Adipose tissue (tissue), 3 donors: ENCODE data around the gene RNF121. TPM values are rescaled to one million over a fixed set of nuclear protein-coding genes. Genes with fewer than 3 reads are reported as not detected.
"Not testable (repeated sequence)": the region's sequence is repeated elsewhere in the genome, so short reads cannot be mapped to it uniquely, and the experiment has no call there.

Experiments used
- H3K27ac ChIP-seq: one replicate; pipeline ENCODE4 v1.5.1; 2013; ENCODE audit warnings: low read depth, low read length
- WGBS, 3 donors: extraction: QIAGEN DNeasy Blood & Tissue Kit; methylation state at CpG; one replicate each; pipeline ENCODE4 v1.1.7; 2013; 5-methylcytosine and 5-hydroxymethylcytosine counted together
- polyA plus RNA-seq, 3 donors: library from polyadenylated mRNA; stranded (reverse); fragments of 200-250 nt; gene quantifications; one replicate each; pipeline ENCODE4 v1.2.3, GENCODE V29; 2013
- donor health status: healthy with polysubstance abuse.
- donor health status: Bipolar disorder and iron deficiency.
- donor health status: healthy.

The RNF121 gene
- 10 to 100 TPM in 2 of 3 donors, 1 to 10 TPM in 1; 7.5 to 21.8 (median 18.4) TPM for polyA plus RNA-seq

GRCh38 chr11:71928737-71929443 is at the start of gene RNF121:
Gene RNF121 (plus strand): TSS chr11:71929046. CDS start chr11:71929062, 16 bp downstream.
- H3K27ac ChIP-seq = peak within 1 kb of the TSS; percentile 19
- 0 to 1% (median 0%) methylated on average over 32 of the region's 32 CpGs for WGBS, 3 donors

GRCh38 chr11:71885806-71886205 is 43.0 kb upstream of the RNF121 start:
- 96 to 98% (median 96%) methylated on average over 12 of the region's 12 CpGs for WGBS, 3 donors
- H3K27ac ChIP-seq = not testable (repeated sequence)

GRCh38 chr11:71888335-71889010 is 40.4 kb upstream of the RNF121 start:
- 80 to 97% (median 93%) methylated on average over 14 of the region's 14 CpGs for WGBS, 3 donors
- not testable (repeated sequence) for H3K27ac ChIP-seq

DNA sequence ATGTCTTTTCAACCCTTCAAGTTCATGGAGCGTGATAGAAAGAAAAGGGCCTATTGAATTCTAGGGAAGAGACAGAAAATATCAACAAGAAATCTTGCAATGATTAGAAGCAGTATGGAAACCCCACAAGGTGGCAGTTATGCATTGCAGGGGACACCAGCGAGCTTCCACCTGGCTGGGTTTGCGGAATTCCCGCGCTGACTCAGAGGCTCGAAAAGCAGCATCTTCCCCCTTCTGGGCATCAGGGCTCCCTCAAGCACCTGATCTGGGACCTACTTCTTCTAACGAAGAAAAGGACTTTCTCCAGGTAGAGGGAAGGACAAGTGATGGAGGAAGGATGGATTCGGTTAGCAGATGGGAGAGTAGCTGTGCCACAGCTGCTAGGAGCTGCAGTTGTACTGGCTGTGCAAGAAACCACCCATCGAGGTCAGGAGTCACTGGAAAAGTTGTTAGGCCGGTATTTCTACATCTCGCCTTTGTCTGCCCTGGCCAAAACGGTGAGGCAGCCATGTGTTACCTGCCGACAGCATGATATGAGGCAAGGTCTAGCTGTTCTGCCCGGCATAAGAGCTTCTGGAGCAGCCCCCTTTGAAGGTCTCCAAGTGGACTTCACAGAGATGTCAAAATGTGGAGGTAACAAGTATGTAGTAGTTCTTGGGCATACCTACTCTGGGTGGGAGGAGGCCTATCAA is 39.5 kb upstream of the RNF121 start:
- 74 to 94% (median 90%) methylated on average over 13 to 14 of the region's 14 CpGs for WGBS, 3 donors
- not testable (repeated sequence) for H3K27ac ChIP-seq

DNA sequence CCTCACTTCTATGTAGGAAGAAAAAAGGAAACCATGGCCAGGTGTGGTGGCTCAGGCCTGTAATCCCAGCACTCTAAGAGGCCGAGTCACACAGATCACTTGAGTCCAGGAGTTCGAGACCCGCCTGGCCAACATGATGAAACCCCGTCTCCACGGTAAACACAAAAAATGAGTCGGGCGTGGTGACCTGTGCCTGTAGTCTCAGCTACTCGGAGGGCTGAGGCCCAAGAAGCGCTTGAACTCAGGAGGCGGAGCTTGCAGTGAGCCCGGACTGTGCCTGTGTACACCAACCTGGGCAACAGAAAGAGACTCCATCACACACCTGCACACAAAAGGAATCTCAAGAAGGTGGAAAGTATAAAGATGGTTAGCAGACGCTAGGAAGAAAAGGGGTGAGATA is 32.9 kb upstream of the RNF121 start:
- 86 to 95% (median 89%) methylated on average over 12 of the region's 12 CpGs for WGBS, 3 donors
- H3K27ac ChIP-seq = no peak overlapping the region

DNA sequence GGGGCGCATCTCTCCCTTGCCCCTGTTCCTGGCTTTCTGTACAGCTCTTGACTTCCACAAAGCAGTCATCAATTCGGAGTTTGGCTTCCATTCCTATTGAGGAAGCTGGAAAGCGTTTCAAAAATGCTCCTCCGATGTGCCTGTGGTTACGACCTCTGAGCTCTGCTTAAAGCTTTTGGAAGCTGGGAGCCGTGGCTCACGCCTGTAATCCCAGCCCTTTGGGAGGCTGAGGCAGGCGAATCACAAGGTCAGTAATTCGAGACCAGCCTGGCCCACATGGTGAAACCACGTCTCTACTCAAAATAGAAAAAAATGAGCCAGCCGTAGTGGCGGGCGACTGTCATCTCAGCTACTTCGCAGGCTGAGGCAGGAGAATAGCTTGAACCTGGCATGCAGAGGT is 27.7 kb upstream of the RNF121 start:
- 72 to 85% (median 77%) methylated on average over 14 of the region's 14 CpGs for WGBS, 3 donors

DNA sequence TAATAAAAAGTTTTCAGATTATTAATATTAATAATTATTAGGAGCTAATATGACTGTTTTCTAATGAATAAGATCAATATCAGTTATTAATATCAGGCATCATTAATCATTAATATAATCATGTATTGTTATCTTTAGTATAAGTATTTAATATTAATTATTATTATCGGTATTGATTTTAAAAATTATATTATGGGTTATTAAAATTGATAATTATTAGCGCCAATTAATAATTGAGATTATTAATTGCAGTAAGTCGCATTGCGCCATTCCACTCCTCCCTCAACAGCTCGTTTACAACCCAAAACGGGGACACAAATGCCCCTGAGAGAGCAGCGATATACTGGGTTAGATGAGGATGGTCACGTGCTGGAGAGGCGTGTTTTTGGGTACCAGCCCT is 20.6 kb upstream of the RNF121 start:
- WGBS, 3 donors = 84 to 90% (median 85%) methylated on average over 9 of the region's 9 CpGs
- no peak overlapping the region for H3K27ac ChIP-seq

More for the DNA sequence above, 27.7 kb upstream of the RNF121 start:
- not testable (repeated sequence) for H3K27ac ChIP-seq

DNA sequence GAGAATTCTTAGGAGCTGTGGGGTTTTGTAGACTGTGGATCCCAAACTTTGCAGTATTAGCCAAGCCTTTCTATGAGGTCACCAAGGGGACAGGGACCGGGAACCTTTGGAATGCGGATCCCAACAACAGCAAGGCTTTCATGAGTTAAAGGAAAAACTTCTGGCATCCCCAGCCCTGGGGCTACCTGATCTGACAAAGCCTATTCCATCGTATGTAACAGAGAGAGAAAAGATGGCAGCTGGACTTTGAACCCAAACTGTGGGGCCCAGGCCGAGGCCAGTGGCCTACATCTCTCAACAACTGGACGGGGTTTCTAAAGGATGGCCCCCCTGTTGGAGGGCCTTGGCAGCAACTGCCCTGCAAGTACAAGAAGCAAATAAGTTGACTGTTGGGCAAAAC is 18.1 kb upstream of the RNF121 start:
- not testable (repeated sequence) for H3K27ac ChIP-seq
- 75 to 93% (median 92%) methylated on average over 5 of the region's 5 CpGs for WGBS, 3 donors

- not testable (repeated sequence) for H3K27ac ChIP-seq
- WGBS, 3 donors = 84 to 85% (median 85%) methylated on average over 10 of the region's 10 CpGs
These were observed 17.4 kb upstream of the RNF121 start for GRCh38 chr11:71911321-71911985.

- not testable (repeated sequence) for H3K27ac ChIP-seq
- 75 to 94% (median 94%) methylated on average over 10 of the region's 10 CpGs for WGBS, 3 donors
These were observed 16.9 kb upstream of the RNF121 start for GRCh38 chr11:71911986-71912340.

DNA sequence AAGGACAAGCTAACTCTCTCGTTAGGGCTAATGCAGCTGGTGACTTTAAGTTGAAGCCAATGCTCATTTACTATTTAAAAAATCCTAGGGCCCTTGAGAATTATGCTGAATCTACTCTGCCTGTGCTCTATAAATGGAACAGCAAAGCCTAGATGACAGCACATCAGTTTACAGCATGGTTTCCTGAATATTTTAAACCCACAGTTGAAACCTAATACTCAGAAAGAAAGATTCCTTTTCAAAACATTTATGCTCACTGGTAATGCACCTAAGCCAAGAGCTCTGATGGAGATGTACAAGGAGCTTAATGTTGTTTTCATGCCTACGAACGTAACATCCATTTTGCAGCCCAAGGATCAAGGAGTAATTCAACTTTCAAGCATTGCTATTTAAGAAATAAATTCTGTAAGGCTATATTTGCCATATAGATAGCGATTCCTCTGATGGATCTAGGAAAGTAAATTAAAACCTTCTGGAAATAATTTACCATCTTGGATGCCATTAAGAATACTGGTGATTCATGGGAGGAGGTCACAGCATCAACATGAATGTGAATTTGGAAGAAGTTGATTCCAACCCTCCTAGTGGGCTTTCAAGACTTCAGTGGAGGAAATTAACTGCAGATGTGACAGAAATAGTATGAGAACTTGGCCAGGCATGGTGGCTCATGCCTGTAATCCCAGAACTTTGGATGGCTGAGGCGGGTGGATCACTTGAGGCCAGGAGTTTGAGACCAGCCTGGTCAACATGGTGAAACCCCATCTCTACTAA is 14.9 kb upstream of the RNF121 start:
- 90 to 93% (median 92%) methylated on average over 5 of the region's 5 CpGs for WGBS, 3 donors
- no peak overlapping the region for H3K27ac ChIP-seq

GRCh38 chr11:71914617-71915189 is 14.1 kb upstream of the RNF121 start:
- no peak overlapping the region for H3K27ac ChIP-seq
- WGBS, 3 donors = 92 to 97% (median 95%) methylated on average over 7 of the region's 7 CpGs

- H3K27ac ChIP-seq = no peak overlapping the region
- 92 to 94% (median 93%) methylated on average over 9 of the region's 9 CpGs for WGBS, 3 donors
These were observed 11.2 kb upstream of the RNF121 start for GRCh38 chr11:71917646-71918140.

- 0% methylated on average over 40 of the region's 40 CpGs for WGBS, 3 donors
- H3K27ac ChIP-seq = peak within 1 kb of the TSS; percentile 19
These were observed 768 bp upstream of the RNF121 start, which contains the start of gene XNDC1N for GRCh38 chr11:71927820-71928736. Gene XNDC1N (minus strand): TSS chr11:71928594. CDS start chr11:71923353, 5,241 bp downstream.

DNA sequence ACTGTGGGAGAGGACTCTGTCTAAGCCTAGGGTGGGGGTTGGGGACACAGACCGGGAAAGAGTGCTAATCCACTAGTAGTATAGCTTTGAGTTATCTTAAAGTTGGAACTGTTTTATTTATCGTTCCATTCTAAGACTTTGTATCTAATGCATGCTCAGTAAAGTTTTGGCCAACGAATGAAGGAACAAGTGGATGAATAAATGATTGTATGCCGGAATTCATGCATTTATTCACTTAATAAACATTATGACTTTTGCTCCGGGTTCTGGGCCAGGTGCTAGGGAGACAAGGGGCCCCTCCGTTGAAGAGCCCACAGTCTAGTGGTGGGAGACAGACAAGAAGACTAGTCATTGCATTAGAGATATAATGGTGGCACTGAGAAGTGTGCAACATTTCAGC is 645 bp downstream of the RNF121 start:
- WGBS, 3 donors = 5 to 10% (median 6%) methylated on average over 6 of the region's 6 CpGs
- no peak overlapping the region for H3K27ac ChIP-seq

DNA sequence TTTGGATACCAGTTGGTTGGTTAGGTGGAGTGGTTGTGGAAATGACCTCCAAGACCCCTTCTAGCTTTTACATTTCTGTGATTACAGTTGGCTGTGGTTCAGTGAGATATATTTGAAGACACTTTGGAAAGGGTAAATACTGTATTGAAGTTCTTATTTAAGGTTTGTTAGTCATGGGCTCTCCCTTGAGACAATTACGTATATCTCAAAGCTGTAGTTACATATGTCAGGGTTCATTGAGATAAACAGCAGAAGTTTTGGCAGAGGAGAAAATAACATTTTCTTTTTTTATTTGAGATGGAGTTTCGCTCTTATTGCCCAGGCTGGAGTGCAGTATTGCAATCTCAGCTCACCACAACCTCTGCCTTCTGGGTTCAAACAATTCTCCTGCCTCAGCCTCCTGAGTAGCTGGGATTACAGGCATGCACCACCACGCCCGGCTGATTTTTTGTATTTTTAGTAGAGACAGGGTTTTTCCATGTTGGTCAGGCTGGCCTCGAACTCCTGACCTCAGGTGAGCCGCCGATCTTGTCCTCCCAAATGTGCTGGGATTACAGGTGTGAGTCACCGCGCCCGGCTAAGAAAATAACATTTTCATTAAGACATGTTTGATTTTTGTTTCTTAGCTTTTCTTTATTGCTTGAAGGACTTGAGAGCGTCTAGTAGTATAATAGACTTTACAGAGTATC is 1.9 kb downstream of the RNF121 start:
- no peak overlapping the region for H3K27ac ChIP-seq
- 70 to 74% (median 73%) methylated on average over 11 of the region's 11 CpGs for WGBS, 3 donors
